ENCODE results near the gene BABAM2.

GRCh38 chr2:28257182-28257581 is 366.7 kb downstream of the BABAM2 start:
- TF ChIP-seq ZNF212 (CRISPR knock-in tag; IDR thresholded peaks at IDR 0.05) = no peak
- no peak for TF ChIP-seq POLR2A (conservative IDR thresholded peaks at IDR 0.05)
- TF ChIP-seq MAZ (CRISPR knock-in tag; conservative IDR thresholded peaks at IDR 0.05 in 1 of 2, IDR thresholded peaks at IDR 0.05 in 1 of 2) = no peak
- TF ChIP-seq NR2C2 (CRISPR knock-in tag; IDR thresholded peaks at IDR 0.05) = no peak
- no peak for TF ChIP-seq NR2C2 (tag; IDR thresholded peaks at IDR 0.05)
- TF ChIP-seq NR2F6 (CRISPR knock-in tag; IDR thresholded peaks at IDR 0.05) = no peak
